ENCODE data around the gene RNF123. TPM values are rescaled to one million over a fixed set of nuclear protein-coding genes. Genes with fewer than 3 reads are reported as not detected.
"Not testable (repeated sequence)": the region's sequence is repeated elsewhere in the genome, so short reads cannot be mapped to it uniquely, and the experiment has no call there.

RNF123 gene
- total and polyA plus RNA-seq, 2 donors (not counting 3 experiments of a cell fraction or from before 2014, with no cell fraction given): 43.4 to 59.3 TPM

- H3K4me1 ChIP-seq (ENCODE audit: control insufficient read depth, extremely low read depth, insufficient read depth, low read length); BruUV-seq (replicated peaks); H3K4me3 ChIP-seq (replicated peaks in 1 of 3; ENCODE audit: insufficient read depth in 1 of 3, low read depth in 1 of 3, low read length in 3 of 3); H3K9me3 ChIP-seq (replicated peaks; ENCODE audit: control insufficient read depth, insufficient read depth, low read length); H3K9me1 ChIP-seq (replicated peaks; ENCODE audit: control insufficient read depth, extremely low read depth, insufficient read depth, low read length); dilution Hi-C loops (cut with MboI; ENCODE audit: extremely low pct_ligation_motif_present, low sequenced_read_pairs); H4K20me1 ChIP-seq (replicated peaks; ENCODE audit: control insufficient read depth, extremely low read depth, insufficient read depth, low read length); H2AFZ ChIP-seq (ENCODE audit: low read depth, low read length); H3K9ac ChIP-seq (replicated peaks; ENCODE audit: extremely low read depth, insufficient read depth, low read length); H3K4me2 ChIP-seq (ENCODE audit: insufficient read depth, low read length); H3K79me2 ChIP-seq (ENCODE audit: control insufficient read depth, insufficient read depth, low read length); H3K27me3 ChIP-seq (ENCODE audit: control insufficient read depth in 2 of 2, insufficient read depth in 2 of 2, low read length in 2 of 2); intact Hi-C loops (cut with micrococcal nuclease); POLR2A ChIA-PET; H3K27ac ChIP-seq (ENCODE audit: insufficient read depth, low read depth, low read length); CTCF ChIA-PET; DNase-seq (ENCODE audit: low read depth, low spot score): not testable (repeated sequence)
- FAIRE-seq: peak; percentile 78
- H3K36me3 ChIP-seq (ENCODE audit: control insufficient read depth in 2 of 2, extremely low read depth in 1 of 2, insufficient read depth in 2 of 2, low read length in 2 of 2): peaks cover 0 to 21% of the 10 kb centered on the region in 2 experiments
Measured at GRCh38 chr3:49695350-49696015, 6.1 kb downstream of the RNF123 start.

DNA sequence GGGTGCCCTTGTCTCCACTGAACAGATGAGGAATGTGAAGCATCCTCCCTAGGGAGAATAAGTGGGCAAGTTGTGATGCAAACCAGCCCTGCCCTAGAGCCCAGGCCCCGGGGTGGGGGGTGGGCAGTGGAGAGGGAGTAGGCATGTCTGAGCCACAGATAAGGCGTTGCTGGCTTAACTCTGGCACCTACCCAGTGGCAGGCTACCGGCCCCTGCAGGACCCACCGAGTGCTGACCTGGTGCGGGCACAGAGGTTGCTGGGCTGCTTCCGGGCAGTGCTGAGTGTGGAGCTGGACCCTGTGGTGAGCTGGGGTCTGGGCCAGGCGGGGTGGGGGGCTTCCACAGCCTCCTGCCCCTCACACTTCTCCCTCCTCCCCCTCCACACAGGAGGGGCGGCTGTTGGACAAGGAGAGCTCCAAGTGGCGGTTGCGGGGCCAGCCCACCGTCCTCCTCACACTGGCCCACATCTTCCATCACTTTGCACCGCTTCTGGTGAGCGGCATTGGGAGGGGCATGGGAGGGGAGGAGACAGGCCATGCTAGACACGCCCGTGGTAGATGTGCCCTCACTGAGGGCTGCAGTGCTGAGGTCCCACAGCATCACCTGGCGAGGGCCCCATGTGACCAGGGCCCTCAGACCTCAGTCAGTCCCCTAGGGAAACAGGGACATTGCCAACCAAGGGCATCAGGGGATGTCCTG lies 10.1 kb downstream of the RNF123 start:
- intact Hi-C loops (cut with micrococcal nuclease): no loop called here
- H3K27me3 ChIP-seq (ENCODE audit: control insufficient read depth in 2 of 2, insufficient read depth in 2 of 2, low read length in 2 of 2): no peaks in the 10 kb centered on the region

More for the DNA sequence above, 10.1 kb downstream of the RNF123 start:
- Histone ChIP-seq H3K9me1 (replicated peaks; ENCODE audit: control insufficient read depth, extremely low read depth, insufficient read depth, low read length) (no peaks in the 10 kb centered on the region), H3K36me3 (ENCODE audit: control insufficient read depth in 2 of 2, extremely low read depth in 1 of 2, insufficient read depth in 2 of 2, low read length in 2 of 2) (peaks cover 0 to 32% of the 10 kb centered on the region in 2 experiments), H2AFZ (ENCODE audit: low read depth, low read length) (no peak overlapping the region), H3K9ac (replicated peaks; ENCODE audit: extremely low read depth, insufficient read depth, low read length) (no peak overlapping the region), H3K4me3 (replicated peaks in 1 of 3; ENCODE audit: insufficient read depth in 1 of 3, low read depth in 1 of 3, low read length in 3 of 3) (no peak overlapping the region), H4K20me1 (replicated peaks; ENCODE audit: control insufficient read depth, extremely low read depth, insufficient read depth, low read length) (no peaks in the 10 kb centered on the region), H3K27ac (ENCODE audit: insufficient read depth, low read depth, low read length) (no peak overlapping the region), H3K4me2 (ENCODE audit: insufficient read depth, low read length) (no peak overlapping the region), H3K4me1 (ENCODE audit: control insufficient read depth, extremely low read depth, insufficient read depth, low read length) (peaks cover 5% of the 10 kb centered on the region), H3K9me3 (replicated peaks; ENCODE audit: control insufficient read depth, insufficient read depth, low read length) (no peaks in the 10 kb centered on the region), H3K79me2 (ENCODE audit: control insufficient read depth, insufficient read depth, low read length) (no peaks in the 10 kb centered on the region)
- DNase-seq (ENCODE audit: low read depth, low spot score) (no peak), FAIRE-seq (no peak)
- ChIA-PET POLR2A (no interaction called here), CTCF (no interaction called here)
- dilution Hi-C loops (cut with MboI; ENCODE audit: extremely low pct_ligation_motif_present, low sequenced_read_pairs): no loop called here
- TF ChIP-seq CTCF (IDR thresholded peaks at IDR 0.05; ENCODE audit: extremely low read depth in 1 of 2, insufficient read depth in 1 of 2, low read depth in 1 of 2, low read length in 2 of 2) (no peak), JUN (IDR thresholded peaks at IDR 0.05; ENCODE audit: borderline replicate concordance, insufficient read depth, insufficient read length, low read depth) (no peak), POLR2A (IDR thresholded peaks at IDR 0.05; ENCODE audit: low read depth, low read length) (no peak), POLR2AphosphoS5 (IDR thresholded peaks at IDR 0.05; ENCODE audit: insufficient read depth, low read depth, low read length) (no peak), MYC (IDR thresholded peaks at IDR 0.05; ENCODE audit: low read depth, low read length) (no peak), FOS (IDR thresholded peaks at IDR 0.05; ENCODE audit: borderline replicate concordance, insufficient read depth, low read length) (no peak), EZH2 (IDR thresholded peaks at IDR 0.05; ENCODE audit: borderline replicate concordance, low read depth, low read length, severe bottlenecking) (no peak), MAX (IDR thresholded peaks at IDR 0.05; ENCODE audit: insufficient read depth, insufficient read length) (no peak), GATA2 (IDR thresholded peaks at IDR 0.05; ENCODE audit: insufficient read depth, insufficient read length, low read depth, low read length) (no peak)
- no TSS peak for BruUV-seq (replicated peaks)
